ENCODE measurements around the gene NPDC1. TPM values are rescaled to one million over a fixed set of nuclear protein-coding genes. Genes with fewer than 3 reads are reported as not detected.

Gene NPDC1
- total RNA-seq, 1 donor from 2014 or later: 59.4 TPM

GRCh38 chr9:137026384-137026783 lies 19.6 kb downstream of the NPDC1 start:
- no peak overlapping the region for H3K4me3 Mint-ChIP-seq
- intact Hi-C loops (cut with micrococcal nuclease): no loop called here
- no peaks in the 10 kb centered on the region for H3K9me3 Mint-ChIP-seq

GRCh38 chr9:137025517-137025966 lies 20.4 kb downstream of the NPDC1 start:
- DNase-seq: no peak
- no peak overlapping the region for H3K4me3 Mint-ChIP-seq
- no peak overlapping the region for H3K27ac Mint-ChIP-seq
- intact Hi-C loops (cut with micrococcal nuclease): no loop called here
- no peaks in the 10 kb centered on the region for H3K36me3 Mint-ChIP-seq (ENCODE audit: low read depth)
- no peaks in the 10 kb centered on the region for H3K9me3 Mint-ChIP-seq
- peaks cover 23% of the 10 kb centered on the region for H3K4me1 Mint-ChIP-seq
- peaks cover 2% of the 10 kb centered on the region for H3K27me3 Mint-ChIP-seq

More at GRCh38 chr9:137026384-137026783, 19.6 kb downstream of the NPDC1 start:
- no peak for DNase-seq
- Mint-ChIP-seq H3K27me3 (peaks cover 2% of the 10 kb centered on the region), H3K27ac (no peak overlapping the region), H3K36me3 (ENCODE audit: low read depth) (no peaks in the 10 kb centered on the region), H3K4me1 (peaks cover 27% of the 10 kb centered on the region)

GRCh38 chr9:137023583-137023991 lies 22.4 kb downstream of the NPDC1 start:
- Mint-ChIP-seq H3K27me3 (peaks cover 2% of the 10 kb centered on the region), H3K9me3 (no peaks in the 10 kb centered on the region), H3K36me3 (ENCODE audit: low read depth) (no peaks in the 10 kb centered on the region), H3K27ac (no peak overlapping the region), H3K4me1 (peaks cover 9% of the 10 kb centered on the region), H3K4me3 (no peak overlapping the region)
- DNase-seq: no peak
- intact Hi-C loops (cut with micrococcal nuclease): no loop called here

GRCh38 chr9:137023157-137023556 lies 22.8 kb downstream of the NPDC1 start:
- intact Hi-C loops (cut with micrococcal nuclease): no loop called here
- no peaks in the 10 kb centered on the region for H3K9me3 Mint-ChIP-seq
- H3K4me3 Mint-ChIP-seq: no peak overlapping the region
- H3K27me3 Mint-ChIP-seq: peaks cover 2% of the 10 kb centered on the region
- H3K36me3 Mint-ChIP-seq (ENCODE audit: low read depth): no peaks in the 10 kb centered on the region
- no peak for DNase-seq
- no peak overlapping the region for H3K27ac Mint-ChIP-seq
- H3K4me1 Mint-ChIP-seq: peaks cover 9% of the 10 kb centered on the region

GRCh38 chr9:137022662-137023008 lies 23.3 kb downstream of the NPDC1 start:
- H3K4me3 Mint-ChIP-seq: no peak overlapping the region
- no peaks in the 10 kb centered on the region for H3K36me3 Mint-ChIP-seq (ENCODE audit: low read depth)
- intact Hi-C loops (cut with micrococcal nuclease): loop anchor here (1.0 kb wide), 1 partner anchor 30 kb away; the partner anchor contains the start of gene PAXX

GRCh38 chr9:137021979-137022661 lies 23.9 kb downstream of the NPDC1 start:
- H3K27ac Mint-ChIP-seq: no peak overlapping the region
- H3K4me3 Mint-ChIP-seq: no peak overlapping the region
- H3K4me1 Mint-ChIP-seq: peaks cover 6% of the 10 kb centered on the region
- intact Hi-C loops (cut with micrococcal nuclease): loop anchor here (1.0 kb wide), 1 partner anchor 30 kb away; the partner anchor contains the start of gene PAXX
- DNase-seq: peak; percentile 91
- H3K36me3 Mint-ChIP-seq (ENCODE audit: low read depth): no peaks in the 10 kb centered on the region
- no peaks in the 10 kb centered on the region for H3K27me3 Mint-ChIP-seq
- no peaks in the 10 kb centered on the region for H3K9me3 Mint-ChIP-seq

More at GRCh38 chr9:137022662-137023008, 23.3 kb downstream of the NPDC1 start:
- peaks cover 9% of the 10 kb centered on the region for H3K4me1 Mint-ChIP-seq
- H3K27me3 Mint-ChIP-seq: peaks cover 2% of the 10 kb centered on the region
- DNase-seq: no peak
- no peaks in the 10 kb centered on the region for H3K9me3 Mint-ChIP-seq
- H3K27ac Mint-ChIP-seq: no peak overlapping the region

GRCh38 chr9:137021568-137021978 lies 24.4 kb downstream of the NPDC1 start:
- H3K4me3 Mint-ChIP-seq: no peak overlapping the region
- no peak for DNase-seq
- no peaks in the 10 kb centered on the region for H3K9me3 Mint-ChIP-seq
- H3K27me3 Mint-ChIP-seq: no peaks in the 10 kb centered on the region
- intact Hi-C loops (cut with micrococcal nuclease): no loop called here
- H3K36me3 Mint-ChIP-seq (ENCODE audit: low read depth): no peaks in the 10 kb centered on the region
- no peak overlapping the region for H3K27ac Mint-ChIP-seq
- H3K4me1 Mint-ChIP-seq: peaks cover 4% of the 10 kb centered on the region

GRCh38 chr9:137020771-137021567 lies 25.0 kb downstream of the NPDC1 start:
- H3K27me3 Mint-ChIP-seq: no peaks in the 10 kb centered on the region
- H3K9me3 Mint-ChIP-seq: no peaks in the 10 kb centered on the region
- H3K4me3 Mint-ChIP-seq: no peak overlapping the region
- intact Hi-C loops (cut with micrococcal nuclease): no loop called here
- H3K36me3 Mint-ChIP-seq (ENCODE audit: low read depth): no peaks in the 10 kb centered on the region
- peaks cover 3% of the 10 kb centered on the region for H3K4me1 Mint-ChIP-seq
- DNase-seq: no peak
- no peak overlapping the region for H3K27ac Mint-ChIP-seq

GRCh38 chr9:137019891-137020683 lies 25.9 kb downstream of the NPDC1 start:
- intact Hi-C loops (cut with micrococcal nuclease): no loop called here
- Mint-ChIP-seq H3K27me3 (no peaks in the 10 kb centered on the region), H3K27ac (no peak overlapping the region), H3K4me3 (no peak overlapping the region), H3K36me3 (ENCODE audit: low read depth) (no peaks in the 10 kb centered on the region), H3K9me3 (no peaks in the 10 kb centered on the region), H3K4me1 (peaks cover 3% of the 10 kb centered on the region)
- no peak for DNase-seq

GRCh38 chr9:137018761-137019559 lies 27.0 kb downstream of the NPDC1 start:
- H3K27me3 Mint-ChIP-seq: no peaks in the 10 kb centered on the region
- no peak for DNase-seq
- H3K27ac Mint-ChIP-seq: no peak overlapping the region
- H3K4me3 Mint-ChIP-seq: no peak overlapping the region
- H3K9me3 Mint-ChIP-seq: no peaks in the 10 kb centered on the region
- H3K4me1 Mint-ChIP-seq: peaks cover 3% of the 10 kb centered on the region
- intact Hi-C loops (cut with micrococcal nuclease): no loop called here
- no peaks in the 10 kb centered on the region for H3K36me3 Mint-ChIP-seq (ENCODE audit: low read depth)

GRCh38 chr9:137017791-137018497 lies 28.0 kb downstream of the NPDC1 start:
- Mint-ChIP-seq H3K4me1 (peaks cover 3% of the 10 kb centered on the region), H3K36me3 (ENCODE audit: low read depth) (no peaks in the 10 kb centered on the region), H3K27me3 (no peaks in the 10 kb centered on the region), H3K9me3 (no peaks in the 10 kb centered on the region), H3K27ac (no peak overlapping the region), H3K4me3 (no peak overlapping the region)
- intact Hi-C loops (cut with micrococcal nuclease): no loop called here
- DNase-seq: no peak

- H3K27ac Mint-ChIP-seq: no peak overlapping the region
- H3K9me3 Mint-ChIP-seq: no peaks in the 10 kb centered on the region
- intact Hi-C loops (cut with micrococcal nuclease): no loop called here
- H3K4me1 Mint-ChIP-seq: peaks cover 1% of the 10 kb centered on the region
- H3K4me3 Mint-ChIP-seq: no peak overlapping the region
- no peaks in the 10 kb centered on the region for H3K27me3 Mint-ChIP-seq
- DNase-seq: no peak
- no peaks in the 10 kb centered on the region for H3K36me3 Mint-ChIP-seq (ENCODE audit: low read depth)
Observed at GRCh38 chr9:137017071-137017470, 28.9 kb downstream of the NPDC1 start.

GRCh38 chr9:137016436-137016835 lies 29.5 kb downstream of the NPDC1 start:
- H3K27ac Mint-ChIP-seq: no peak overlapping the region
- DNase-seq: no peak
- H3K4me3 Mint-ChIP-seq: no peak overlapping the region
- H3K36me3 Mint-ChIP-seq (ENCODE audit: low read depth): no peaks in the 10 kb centered on the region
- intact Hi-C loops (cut with micrococcal nuclease): no loop called here
- H3K4me1 Mint-ChIP-seq: no peaks in the 10 kb centered on the region
- no peaks in the 10 kb centered on the region for H3K9me3 Mint-ChIP-seq
- no peaks in the 10 kb centered on the region for H3K27me3 Mint-ChIP-seq

Data from activated CD4-positive, alpha-beta T cell treated with anti-CD3 and anti-CD28 coated beads, Interleukin-2, amount 10 ng/mL, durations not matched to agents 24 days and 14 days (primary cell).